GM18867 (cell line): ENCODE results near the gene C9orf43.

Experiments used
- ATAC-seq: cut with Tn5 transposase; IDR thresholded peaks from one replicate; pipeline ENCODE4 v1.9.1; 2021; ENCODE audit warnings: mild to moderate bottlenecking, moderate library complexity; ENCODE audit not compliant: unreplicated experiment

Gene C9orf43

DNA sequence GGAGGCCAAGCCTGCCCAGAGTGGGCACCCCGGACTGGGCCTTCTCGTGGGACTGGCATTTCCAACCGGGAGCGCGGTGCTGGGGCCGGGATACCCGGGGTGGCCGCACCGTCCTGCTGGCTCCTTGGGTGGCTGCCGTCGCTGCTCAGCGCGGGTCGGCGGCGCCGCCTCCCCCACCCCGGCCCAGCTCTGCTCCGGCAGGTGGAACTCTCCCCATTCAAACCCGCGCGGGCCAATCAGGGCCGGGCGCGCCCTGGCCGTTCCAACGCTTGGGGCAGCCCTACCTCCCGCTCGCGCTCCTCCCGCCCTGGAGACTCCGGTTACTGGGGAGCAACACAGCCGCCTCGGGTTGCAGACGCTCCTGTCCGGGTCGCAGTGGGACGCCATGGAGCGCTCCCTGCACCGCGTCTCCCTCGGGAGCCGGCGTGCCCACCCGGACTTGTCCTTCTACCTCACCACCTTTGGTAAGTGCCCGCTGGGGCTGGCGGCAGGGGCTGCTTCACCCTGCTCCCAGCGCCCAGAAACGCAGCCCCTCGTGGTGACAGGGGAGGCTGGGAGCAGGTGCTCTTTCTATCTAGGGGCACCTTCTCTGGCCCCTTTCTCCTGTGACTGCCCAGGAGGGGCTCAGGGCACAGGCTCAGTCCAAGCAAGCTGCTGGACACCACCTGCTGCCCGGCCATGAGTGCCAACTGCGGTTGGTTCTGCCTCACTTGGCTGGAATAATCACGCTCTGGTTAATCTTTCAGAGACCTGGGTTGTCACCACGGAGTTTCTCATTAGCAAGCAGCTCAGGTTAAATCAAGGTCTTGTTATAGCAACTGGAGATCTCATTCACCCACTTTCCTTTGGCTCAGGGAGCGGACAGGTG lies 53.1 kb downstream of the C9orf43 start, which contains the start of gene RGS3:
TSS of gene RGS3 (plus strand) at position 310 of the 868 bp plus-strand sequence. CDS start at position 386, 76 bp downstream.
- ATAC-seq: no peak

DNA sequence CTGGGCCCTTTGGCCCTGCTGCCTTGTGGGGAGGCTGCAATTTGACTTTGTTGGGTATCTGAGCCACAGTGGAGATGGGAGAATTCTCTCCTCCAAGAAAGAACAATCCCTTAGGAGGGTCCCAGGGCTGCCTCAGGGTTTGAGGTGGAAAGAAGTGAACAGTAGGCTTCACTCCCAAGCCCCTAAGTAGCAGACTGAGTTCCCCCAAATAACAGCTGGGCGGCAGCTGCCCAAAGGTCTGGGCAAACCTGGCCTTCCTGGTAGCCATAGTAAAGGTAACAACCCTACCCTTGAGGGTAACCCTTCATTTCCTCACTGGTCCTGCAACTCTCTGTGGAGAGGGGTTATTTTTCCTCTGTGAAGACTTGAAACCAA lies 53.7 kb downstream of the C9orf43 start:
- ATAC-seq: no peak

DNA sequence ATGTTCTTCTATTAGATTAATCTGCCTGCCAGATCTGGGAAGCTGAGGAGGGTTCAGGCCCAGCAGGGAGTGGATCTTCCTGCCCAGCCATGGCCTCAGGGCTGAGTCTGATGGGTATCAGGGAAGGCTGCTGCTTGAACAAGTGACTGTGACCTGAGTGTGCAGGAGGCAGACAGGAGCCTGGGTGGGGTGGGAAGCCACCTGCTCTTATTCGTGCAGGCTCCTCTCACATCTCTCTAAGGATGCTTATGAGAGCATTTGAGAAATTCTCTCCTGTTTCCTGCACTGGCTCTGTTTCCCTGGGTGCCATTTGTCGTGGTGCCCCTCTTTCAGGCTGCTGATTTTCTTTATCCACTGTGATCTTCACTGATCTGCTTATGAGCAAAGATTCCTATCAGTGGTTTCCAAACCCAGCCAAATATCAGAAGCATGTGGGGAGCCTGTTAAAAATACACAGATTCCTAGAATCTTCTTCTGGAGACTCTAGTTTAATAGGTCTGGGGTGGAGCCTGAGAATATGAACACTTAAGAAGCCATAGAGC lies 55.1 kb downstream of the C9orf43 start:
- no peak for ATAC-seq

DNA sequence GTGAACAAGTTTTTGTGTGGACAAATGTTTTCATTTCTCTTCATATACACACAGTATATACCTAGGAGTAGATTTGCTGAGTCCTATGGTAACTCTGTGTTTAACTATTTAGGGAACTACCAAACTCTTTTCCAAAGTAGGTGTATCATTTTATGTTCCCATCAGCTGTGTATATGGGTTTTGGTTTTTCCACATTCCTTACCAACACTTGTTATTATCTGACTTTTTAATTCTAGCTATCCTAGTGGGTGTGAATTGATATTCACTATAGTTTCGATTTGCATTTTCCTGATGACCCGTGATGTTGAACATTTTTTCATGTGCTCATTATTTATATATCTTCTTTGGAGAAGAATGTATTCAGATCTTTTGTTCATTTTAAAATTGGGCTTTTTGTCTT lies 56.6 kb downstream of the C9orf43 start:
- ATAC-seq: no peak

DNA sequence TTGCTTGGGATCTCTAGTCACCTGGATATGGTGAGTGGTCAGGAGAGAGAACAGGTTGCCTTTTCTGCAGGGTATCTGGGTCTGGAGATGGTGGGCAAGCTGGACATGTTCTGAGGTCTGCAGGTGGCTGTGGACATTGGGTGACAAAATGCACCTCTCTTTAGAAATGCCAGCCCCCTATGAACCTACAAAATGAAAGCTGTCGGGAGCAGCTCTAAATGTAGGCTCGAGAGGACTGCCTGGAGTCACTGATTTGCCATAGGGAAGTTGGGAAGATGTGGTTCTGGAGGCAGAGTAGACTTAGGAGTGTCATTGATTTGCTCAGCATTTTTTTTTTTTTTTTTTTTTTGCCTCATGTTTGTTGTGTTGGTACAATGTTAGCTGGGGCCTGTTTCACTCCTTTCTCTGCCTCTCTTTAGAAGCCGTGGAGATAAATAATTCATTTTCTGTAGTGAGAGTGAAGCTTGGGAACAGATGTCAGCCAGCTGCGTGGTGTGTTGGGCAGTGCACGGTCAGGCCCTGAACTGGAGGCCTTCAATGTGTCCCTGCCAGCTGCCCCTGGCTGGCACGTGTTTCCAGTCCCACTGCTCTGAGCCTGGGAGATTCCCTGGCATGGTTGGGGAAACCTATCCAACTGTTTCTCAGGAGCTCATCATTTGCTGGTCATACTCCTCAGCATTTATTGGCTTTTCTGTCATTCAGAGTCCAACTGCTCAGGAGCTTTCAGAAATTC lies 58.3 kb downstream of the C9orf43 start:
- ATAC-seq: no peak

DNA sequence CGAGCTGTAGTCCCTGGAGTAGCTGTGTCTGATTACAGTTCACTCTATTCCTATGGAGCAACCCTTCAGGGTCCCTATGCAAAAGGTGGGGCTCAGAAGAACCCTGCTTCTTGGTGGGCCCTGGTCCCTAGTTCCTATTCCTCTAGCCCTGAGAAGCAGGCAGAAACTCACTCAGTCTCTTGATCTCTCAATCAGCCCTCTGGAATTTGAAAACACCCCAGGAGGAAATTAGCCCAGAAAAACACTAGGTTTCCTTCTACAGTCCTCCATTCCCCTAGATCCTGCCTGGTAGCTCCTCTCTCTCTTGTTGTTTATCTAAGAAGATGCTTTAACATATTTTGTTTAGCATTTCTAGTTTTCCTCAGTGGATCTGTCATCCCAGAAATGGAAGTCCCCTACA lies 60.6 kb downstream of the C9orf43 start:
- no peak for ATAC-seq

DNA sequence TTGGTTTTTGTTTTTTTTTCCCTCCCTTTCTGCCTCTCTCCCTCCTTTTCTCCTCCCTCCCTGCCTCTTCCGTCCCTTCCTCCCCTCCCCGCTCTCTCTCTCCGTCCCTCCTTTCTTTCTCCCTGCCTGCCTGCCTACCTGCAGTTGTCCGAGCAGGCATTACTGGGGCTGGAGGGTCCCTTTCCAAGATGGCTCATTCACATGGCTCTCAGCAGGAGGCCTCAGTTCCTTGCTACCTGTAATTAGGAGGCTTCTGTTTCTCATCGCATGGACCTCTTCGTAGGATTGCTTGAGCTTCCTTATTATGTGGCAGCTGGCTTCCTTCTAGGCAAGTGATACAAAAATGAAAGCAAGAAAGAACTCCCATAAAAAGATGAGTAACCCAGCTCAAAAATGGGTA lies 61.0 kb downstream of the C9orf43 start:
- no peak for ATAC-seq

DNA sequence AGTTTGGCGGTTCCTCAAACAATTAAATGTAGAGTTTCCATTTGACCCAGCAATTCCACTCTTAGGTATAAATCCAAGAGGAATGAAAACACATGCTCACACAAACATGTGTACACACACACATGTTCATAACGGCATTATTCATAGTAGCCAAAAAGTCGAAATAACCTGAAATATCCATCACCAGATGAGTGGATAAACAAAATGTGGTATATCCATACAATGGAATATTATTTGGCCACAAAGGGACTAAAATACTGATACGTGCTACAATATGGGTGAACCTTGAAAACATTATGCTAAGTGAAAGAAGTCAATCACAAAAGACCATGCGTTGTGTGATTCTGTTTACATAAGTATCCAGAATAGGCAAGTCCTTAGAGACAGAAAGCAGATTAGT lies 61.7 kb downstream of the C9orf43 start:
- no peak for ATAC-seq

DNA sequence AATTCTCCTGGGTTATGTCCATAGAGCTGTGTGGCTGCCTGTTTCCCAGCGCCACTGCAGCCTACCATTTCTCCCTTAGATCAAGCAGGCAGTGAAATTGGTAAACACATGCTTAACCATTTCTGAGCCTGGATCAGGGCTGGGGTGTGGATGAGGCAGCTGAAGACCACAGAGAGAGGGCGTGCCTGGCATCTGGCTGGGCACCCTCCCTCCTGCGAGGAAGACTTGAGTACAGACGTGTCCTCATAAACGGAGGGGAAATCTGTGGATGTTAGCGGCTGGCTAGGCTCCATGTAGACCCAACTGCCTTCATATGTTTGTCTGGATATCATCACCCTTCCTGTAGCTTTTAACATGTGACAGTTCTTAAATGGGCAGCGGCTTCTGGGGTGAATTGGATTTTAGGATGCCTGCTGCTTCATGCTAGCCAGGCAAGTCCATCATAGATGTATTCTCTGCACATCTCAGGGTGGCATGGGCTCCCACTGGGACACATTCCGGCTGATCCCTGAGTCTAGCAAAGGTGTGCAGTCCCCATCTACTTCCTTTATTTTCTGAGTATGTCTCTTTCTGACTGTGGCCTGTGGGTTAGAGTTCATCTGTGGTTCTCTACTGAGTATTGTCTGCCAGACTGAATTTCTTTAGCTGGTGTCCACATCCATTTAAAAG lies 63.9 kb downstream of the C9orf43 start:
- no peak for ATAC-seq

DNA sequence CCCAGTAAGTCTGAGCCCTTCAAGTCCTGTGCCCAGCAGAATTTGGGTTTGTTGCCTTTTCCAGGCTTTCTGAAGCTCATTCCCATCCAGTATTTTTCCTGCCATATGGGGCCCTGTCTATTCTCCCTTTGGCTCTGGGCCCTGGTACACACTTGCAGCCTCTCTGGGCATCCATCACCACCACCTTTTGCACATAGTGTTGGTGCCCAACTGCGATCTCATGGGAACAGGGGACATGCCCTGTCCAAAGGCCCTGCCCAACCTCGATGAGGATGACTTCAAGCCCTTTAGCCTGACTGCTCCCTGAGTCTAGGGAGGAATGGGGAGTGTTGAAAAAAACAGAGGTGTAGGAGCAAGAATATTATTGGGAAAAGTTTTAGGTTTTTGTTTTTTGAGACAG lies 64.5 kb downstream of the C9orf43 start:
- no peak for ATAC-seq

DNA sequence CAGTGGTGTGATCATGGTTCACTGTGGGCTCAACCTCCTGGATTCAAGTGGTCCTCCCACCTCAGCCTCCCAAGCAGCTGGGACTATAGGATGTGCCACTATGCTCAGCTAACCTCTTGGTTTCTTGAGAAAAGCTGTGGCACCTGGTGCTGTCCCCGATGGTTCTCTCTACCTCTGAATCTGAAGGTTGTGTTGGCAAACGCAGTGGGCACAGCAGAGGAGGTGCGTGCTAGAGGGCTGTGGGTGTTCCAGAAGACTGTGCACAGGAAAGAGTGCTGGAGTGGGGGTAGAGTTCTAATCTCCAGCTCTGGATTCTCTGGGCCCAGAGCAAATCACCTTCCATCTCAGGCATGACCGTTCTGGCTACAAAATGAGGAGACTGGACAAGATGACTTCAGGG lies 65.4 kb downstream of the C9orf43 start:
- no peak for ATAC-seq

DNA sequence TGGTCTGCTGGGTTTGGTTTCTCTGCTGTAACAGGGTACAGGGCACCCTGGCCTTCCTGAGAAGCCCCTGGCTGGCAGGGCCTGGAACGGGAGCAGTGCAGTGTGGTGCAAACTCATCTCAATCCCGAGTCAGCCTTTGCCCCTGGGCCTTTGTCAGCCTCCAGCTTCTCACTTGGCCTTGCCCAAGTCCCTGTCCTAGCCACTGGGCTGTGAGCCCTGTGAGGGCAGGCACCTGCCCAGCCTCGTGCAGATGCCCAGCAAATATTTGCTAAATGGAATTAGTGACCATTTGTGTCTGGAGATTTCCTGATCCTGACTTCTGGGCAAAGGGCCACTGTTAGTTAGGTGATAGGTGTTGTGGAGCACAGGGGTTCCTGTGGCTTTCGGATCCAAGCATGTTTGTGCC lies 66.0 kb downstream of the C9orf43 start:
- no peak for ATAC-seq

DNA sequence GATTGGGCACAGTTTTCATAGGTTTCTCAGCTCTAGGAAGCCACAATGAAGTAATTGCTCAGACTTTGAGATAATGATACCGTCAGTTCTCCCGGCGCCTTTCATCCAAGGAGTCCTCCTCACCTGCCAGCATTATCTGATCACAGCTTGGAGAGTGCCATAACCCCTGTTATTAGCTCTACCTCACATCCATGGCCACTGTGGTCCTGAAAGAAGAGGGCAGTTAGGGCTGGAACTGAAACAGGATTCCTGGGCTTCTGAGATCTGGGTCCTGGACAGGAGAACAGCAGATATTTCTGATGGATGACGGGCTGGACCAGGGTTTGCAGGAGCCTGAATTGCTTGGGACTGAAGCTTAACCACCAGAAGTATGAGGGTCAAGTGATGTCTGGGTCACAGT lies 66.5 kb downstream of the C9orf43 start:
- ATAC-seq: no peak

DNA sequence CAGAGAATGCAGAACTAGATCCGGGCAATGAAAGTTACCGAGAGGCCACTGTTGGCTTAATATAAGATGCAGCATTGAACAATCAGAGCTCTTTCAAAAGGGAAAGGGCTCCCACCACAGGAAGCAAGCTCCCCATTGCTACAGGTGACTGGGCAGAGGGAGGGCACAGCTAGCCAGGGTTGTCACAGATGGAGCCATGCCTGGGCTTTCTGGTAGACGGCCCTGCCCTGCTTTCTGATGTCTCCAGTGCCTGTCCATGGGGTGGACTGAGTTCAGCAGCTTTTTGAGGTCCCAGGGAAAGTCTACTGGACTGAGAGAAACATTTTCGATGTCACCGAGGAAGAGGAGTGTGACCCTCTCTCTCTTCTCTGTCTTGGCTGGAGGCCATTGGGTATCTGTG lies 67.1 kb downstream of the C9orf43 start:
- no peak for ATAC-seq

DNA sequence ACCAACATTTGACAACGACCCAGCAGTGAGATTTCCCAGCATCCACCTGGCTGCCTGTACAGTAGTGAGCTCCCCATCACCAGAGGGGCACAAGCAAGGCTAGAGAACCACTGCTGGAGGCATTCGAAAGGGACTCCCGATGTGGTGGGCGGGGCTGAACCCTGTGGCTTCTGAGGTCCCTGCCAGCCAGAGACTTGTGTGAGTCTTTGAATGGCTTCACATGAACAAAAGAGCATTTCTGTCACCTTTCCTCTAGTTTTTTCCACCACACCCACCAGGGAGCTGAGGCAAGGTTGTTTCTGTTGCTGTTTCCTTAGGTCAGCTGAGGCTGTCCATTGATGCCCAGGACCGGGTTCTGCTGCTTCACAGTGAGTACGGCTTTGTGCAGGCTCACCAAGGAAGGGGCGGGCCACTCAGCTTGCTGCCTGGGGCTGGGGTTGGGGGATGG lies 68.7 kb downstream of the C9orf43 start:
- ATAC-seq: no peak
